COLO829 (cell line): ENCODE measurements around the gene NUCKS1.
A peak's percentile ranks its signal among the peaks of the same experiment; 100 is the strongest.

Source experiments
- DNase-seq: peaks from one replicate; pipeline ENCODE4 v3.0.0; 2012; ENCODE audit warnings: low spot score

NUCKS1 gene

DNA sequence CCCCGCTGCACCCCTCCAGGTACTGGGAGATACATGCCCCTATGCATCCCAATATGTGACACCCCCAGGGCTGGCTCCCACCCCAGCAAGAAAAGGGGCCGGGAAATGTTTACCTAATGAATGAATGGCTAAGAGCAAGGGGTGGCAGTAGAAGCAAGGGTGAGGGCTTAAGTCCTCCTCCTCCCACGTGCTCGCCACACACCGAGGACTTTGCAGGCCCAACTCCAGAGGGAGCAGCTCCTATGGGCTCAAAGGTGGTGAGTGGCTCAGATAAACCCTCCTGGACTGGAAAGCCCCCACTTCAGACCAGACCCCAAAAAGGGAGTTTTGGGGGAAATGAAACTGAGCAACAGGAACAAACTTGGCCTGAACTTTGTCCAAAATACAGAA, 81.0 kb downstream of the NUCKS1 start:
- no peak for DNase-seq

DNA sequence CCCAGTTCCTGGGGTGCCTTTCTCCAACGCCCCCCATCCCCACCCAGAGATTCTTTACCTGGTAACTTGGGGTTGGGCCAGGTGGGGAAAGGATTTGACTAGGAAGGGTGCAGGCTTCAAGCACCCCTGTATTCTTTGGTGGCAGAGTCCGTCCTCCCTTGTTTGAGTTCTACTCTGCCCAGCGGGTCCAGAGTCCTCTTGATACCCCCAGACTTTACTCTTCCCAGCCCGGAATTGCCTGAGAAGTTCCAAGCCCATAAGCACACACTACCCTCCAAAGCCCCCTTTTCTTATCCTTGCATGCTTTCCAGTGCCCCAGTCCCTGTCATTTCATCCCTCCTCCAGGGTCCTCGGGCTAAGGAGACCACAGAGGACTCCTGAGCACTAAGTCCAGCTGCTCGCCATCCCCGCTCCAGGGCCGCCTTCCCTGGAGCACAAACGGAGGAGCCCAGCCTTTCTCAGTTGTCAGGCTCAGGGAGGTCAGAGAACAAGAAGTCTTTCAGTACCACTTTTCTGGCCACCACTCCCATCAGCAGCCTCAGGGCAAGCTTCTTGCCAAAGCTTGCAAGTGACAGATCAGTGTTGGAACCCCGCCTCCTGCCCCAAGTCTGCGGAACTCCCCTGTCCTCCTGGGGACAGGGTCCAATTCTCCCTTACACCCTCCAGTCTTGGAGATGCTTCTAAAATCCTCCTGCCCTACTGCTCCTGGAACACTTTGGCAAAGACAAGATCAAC, 81.9 kb downstream of the NUCKS1 start:
- peak; percentile 78 for DNase-seq

DNA sequence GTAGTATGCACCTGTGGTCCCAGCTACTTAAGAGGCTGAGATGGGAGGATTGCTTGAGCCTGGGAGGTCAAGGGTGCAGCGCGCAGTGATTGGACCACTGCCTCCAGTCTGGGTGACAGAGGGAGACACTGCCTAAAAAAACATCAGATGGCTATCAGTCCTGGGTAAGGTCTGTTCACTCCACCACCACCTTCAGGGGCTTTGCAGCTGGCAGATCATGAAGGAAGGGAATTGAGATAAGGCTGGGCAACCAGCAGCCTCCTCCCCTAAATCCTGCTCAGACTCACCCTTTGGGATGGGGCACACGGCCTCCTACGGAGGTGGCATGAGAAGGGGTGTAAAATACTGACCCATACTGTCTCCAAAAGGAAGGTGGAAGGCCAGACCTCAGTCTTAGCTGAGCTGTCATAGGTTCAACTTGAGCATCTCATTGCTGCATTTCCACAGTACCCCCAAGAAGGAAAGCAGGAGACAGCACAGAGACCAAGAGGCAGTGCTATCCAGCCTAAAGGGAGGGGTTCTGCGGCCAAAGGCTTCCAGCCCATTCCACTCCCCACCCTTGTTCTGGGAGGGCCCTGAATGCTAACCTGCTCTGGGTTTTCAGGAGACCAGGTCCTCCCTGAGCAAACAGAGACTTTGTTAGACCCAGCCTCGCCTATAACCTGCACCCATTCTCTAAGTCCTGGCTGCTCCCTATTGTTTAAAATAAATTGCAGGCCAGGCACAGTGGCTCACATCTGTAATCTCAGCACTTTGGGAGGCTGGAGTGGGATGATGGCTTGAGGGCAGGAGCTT, 83.4 kb downstream of the NUCKS1 start:
- no peak for DNase-seq

DNA sequence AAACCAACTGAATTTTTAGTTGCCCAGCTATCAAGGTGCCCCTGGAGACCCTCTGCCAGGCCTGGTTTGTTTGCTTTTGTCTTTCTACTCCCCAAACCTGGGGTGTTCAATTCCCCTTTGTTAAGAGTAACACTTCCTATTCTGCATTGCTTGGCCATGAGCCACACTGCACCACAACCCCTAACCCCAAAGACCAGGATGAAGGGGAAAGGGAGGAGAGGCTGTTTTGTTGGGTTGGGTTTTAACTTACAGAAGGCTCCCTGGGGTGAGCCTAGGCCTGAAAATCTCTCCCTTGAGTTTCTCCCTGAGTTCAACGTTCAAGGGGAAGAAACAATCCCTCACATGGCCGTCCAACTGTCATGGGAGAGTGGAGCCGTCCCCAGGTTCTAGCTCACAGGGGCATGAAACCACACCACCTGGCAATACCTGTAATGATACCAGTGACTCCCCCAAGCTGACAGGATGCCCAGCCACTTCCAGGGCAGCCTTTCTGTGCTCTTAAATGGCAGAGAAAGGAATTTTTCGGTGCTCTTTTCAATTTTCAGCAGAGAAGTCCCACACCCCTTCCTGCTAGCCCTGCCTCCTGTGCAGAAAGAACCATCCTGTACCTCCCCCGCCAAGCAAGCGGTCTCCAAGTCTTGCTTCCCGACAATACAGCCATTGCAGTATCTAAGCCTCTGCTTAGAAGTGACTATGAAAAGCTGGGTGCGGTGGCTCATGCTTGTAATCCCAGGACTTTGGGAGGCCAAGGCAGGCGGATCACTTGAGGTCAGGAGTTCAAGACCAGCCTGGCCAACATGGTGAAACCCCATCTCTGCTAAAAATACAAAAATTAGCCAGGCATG, 84.6 kb downstream of the NUCKS1 start:
- no peak for DNase-seq

DNA sequence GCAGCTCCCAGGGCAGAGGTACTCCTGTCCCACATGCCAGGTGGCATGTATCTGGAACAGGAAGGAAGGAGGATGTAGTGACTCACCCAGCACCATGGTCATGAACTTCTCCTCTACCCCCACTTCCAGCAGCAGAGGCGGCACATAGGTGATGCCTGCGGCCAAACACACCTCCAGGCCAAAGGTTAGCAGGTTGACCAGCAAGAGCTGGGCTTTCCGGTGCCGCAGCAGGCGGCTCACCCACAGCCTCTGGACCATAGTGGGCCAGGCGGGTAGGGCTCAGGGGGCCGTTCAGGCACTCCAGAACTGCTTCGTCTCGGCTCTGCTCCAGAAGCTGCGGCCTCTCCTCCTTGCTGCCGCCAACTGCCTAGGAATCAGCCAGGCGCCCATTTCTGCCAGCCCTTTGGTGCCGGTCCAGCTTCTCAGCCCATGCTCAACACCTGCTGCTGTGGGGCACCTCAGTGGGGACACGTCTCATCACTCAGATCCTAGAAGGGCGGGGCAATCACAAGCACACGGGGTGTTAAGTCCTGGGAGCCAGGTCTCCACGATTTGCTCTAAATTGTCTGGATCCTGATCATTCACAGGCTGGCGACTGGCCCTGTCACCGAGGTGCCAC, 85.5 kb downstream of the NUCKS1 start:
- DNase-seq: no peak

DNA sequence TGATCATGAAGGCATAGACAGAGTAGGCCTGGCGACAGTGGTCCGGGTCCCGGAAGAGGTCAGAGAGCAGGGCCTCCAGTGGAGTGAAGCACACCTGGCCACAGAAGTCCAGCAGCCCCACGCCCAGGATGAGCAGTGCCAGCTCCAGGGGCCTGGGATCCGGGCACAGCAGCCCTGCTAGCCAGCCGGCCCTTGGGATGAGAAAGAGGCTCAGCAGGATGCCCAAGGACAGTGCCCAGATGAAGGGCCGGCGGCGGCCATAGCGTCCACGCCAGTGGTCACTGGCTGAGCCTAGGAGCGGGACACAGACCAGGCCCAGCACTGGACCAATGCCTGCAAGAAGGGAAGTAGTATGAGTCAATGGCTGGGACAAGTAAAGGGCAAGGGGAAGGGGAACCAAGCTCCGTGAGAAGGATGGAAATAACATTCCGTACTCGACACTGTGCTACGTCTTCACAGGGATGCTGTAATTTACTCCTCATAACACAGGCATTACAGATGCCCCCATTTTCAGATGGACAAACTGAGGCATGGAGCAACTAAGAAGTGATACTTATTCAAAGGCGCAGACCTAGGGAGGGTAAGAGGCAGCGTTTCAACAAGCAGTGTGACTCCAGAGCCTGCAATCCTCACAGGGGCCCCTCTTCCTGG, 86.6 kb downstream of the NUCKS1 start:
- DNase-seq: no peak
